ENCODE results near the gene HOXB3.

HOXB3 gene

DNA sequence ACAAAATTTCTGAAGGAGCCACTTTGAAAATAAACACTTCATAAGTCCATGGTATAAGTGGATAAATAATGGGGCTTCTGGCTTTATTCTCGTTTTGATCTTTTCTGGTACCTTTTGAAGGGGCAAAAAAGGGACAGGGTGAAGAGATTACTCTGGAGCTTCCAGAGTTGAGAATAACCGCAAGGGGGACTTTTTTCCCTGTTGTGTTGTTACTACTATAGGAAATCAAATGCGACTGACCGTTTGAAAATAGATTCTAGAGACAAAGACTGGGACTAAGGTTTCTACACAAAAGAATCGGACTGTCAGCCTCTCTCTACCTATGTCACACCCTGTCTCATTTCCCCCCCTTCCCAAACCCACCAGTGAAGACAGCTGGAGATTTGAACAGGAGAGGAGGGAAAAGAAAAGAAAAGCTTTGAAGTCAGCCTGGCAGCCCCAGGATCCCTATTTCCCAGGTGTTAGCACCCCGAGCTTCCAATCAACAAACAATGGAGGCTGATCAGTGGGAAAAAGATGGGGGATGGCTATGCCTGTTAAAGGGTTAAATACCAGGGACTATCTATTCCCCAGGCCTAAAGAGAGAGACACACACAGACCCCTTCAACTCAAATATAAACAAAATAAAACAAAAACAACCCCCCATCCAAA is 20.2 kb downstream of the HOXB3 start:
- no peak for DNase-seq (ENCODE audit: low read depth)

DNA sequence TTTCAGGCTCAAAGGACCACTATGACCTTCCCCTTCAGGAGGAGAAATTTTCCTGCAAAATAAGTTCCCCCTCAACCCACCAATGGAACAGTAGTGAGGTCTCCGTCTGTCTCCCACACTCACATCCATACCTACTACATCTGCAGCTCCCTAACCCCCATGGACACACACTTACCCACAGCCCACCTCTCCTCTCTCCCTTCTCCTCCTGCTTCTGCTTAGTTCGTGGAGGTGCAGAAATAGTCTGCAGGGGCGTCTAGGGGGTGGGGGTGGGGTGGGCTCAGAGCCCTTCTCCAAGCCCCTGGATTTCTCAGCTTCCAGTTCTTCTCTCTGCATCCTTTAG is 20.8 kb downstream of the HOXB3 start:
- no peak for DNase-seq (ENCODE audit: low read depth)

DNA sequence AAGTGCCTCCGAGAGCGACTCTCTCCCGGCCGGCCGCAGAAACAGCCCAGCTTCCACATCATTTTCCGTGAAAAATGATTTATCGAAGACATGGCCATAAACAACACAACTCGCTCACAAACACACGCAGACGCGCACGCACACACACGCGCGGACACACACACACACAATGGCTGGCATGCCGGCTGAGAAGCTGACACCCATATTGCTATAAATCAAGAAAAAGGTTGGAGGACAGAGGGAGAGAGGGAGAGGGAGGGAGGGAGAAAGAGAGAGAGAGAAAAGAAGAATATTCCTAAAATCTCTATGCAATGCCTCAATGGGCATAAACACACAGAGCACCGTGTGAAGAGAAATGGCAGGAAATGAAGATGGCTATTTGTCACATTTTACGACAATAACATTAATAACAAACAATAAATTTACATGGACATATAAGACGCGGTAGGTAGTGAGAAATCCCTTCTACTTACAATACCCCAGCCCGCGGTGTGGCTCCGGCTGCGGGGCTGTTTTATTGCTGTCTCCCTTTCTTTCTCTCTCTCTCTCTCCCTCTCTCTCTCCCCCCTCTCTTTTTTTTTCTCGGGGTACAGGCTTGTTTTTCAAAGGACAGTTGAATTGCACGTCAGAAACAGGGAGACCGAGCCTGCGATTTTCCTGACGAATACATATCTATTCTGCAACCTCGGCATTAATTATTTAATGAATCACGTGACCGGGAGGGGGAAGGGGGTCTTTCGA is 21.4 kb downstream of the HOXB3 start:
- no peak for DNase-seq (ENCODE audit: low read depth)

DNA sequence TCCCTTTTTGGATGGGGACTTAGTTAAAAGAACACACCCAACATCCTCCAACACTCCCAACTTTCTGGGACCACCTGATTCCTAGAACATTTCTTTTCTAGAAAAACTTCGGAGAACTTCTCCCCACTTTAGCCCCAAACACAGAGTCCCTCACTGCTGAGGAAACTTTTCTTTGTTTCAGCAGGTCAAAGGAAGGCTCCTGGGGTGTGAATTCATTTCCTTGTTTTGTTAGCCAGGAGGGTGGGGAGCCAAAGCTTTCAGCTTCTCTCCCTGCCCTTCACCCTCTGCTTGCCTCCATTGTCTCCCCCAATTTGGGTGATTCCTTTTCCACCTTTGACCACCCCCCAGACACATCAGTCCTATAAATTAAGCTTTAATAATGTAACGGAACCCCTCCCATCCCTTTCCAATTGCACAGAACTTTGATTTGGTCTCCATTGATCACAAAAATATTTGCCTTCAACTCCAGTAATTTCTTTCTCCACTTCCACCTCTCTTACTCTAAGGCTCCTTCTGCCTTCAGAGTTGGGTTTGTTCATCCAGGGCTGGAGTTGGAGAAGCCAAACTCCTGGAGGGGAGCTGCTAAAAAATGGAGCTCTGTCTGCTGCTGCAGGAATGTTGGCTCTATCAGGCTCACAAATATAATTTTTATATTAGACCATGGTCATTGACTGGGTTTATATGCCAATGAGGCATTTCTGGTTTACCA is 22.2 kb downstream of the HOXB3 start:
- DNase-seq (ENCODE audit: low read depth) = no peak

DNA sequence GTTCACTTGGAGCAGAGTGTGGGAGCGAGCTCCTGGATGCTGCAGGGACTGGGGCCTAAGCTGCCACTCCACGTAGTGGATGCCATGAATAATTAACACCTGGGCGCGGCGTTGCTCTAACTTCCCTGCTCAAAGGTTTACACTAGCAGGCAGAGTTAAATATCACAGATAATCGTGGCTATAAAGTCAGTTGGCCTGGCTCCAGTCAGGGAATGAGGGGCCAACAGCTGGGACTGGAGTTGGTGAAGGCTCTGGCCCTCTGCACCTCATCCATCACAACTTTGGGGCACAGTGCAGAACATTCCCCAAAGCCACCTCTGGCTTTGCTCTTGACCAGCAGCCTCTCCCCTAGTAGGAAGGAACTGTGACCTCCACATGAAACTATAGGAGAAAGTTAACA is 22.8 kb downstream of the HOXB3 start:
- no peak for DNase-seq (ENCODE audit: low read depth)

DNA sequence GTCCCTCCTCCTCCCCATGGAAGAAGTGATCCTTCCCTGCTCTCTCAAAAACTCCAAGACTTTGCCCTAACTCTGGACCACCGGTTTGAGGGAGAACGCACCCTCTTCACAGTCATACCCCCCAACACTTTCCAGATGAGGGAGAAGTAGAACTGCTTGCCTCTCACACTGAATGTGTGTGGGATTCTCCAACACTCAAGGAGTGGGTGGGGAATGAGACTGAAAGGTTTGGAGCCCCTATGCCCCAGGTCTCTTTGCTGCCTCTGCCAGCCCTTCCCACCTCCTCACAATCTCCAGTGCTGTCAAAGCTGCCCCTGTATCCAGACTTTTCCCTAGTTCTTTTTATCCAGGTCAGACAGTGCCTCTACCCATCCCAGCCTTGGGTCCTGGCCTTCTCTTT is 23.3 kb downstream of the HOXB3 start:
- no peak for DNase-seq (ENCODE audit: low read depth)

DNA sequence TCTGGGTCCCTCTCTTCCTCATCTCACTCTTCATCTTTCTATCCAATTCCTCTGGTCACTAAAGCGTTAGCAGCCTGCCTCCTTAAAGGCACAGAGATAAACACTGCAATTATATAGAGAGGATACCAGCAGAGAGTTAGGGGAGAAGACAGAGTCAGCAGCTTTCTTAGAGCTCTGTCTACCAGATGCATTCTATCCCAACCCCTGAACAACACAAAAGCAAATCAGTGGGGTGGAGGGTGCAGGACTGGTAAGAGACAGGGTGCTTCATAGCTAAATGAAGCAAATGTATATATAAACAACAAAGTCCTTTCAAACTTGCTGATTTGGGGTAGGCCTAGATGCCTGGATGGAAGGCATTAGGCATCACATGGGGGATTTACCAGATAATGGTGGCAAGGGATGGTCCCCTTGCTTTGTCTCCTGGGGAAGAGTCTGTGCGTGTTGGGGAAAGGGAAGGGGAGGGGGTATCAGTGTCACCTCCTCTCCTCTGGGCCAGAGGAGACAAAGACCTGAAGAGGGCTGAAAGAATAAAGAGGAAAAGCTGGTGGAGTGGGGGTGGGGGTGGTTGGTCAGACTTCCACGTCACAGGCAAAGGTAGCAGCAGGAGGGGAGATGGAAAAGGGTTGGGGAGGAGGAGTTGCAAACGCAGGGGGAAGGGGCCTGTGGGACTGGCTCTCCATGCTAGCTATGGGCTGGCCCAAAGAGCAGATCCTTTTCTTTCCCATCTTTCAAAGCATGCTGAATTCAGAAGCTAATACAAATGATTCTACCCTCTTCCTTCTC is 23.9 kb downstream of the HOXB3 start:
- no peak for DNase-seq (ENCODE audit: low read depth)

DNA sequence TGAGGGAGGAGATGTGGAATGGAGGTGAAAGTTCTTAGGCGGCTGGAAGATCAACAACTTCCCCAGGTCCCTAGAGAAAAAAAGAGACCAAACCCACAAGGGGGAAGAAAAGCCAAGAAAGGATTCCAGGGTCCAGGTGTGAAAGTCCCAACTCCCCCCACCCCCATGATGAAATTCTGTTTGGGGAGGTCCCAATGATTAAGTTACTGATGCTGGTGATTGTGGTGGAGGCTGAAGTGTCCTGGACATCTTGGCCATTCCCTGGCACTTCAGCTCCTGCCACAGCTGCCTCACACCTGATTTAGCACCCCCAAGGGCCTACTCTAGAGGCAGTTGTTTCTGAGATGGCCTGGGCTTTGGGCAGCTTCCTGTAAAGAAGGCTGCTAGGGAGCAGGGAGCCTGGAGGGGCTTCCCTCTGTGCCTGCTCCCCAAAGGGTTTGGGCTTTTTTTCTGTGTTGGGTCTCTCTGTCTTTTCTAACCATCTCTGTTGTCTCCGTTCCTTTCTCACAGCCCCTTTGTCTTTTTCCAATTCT is 25.0 kb downstream of the HOXB3 start:
- DNase-seq (ENCODE audit: low read depth) = no peak

DNA sequence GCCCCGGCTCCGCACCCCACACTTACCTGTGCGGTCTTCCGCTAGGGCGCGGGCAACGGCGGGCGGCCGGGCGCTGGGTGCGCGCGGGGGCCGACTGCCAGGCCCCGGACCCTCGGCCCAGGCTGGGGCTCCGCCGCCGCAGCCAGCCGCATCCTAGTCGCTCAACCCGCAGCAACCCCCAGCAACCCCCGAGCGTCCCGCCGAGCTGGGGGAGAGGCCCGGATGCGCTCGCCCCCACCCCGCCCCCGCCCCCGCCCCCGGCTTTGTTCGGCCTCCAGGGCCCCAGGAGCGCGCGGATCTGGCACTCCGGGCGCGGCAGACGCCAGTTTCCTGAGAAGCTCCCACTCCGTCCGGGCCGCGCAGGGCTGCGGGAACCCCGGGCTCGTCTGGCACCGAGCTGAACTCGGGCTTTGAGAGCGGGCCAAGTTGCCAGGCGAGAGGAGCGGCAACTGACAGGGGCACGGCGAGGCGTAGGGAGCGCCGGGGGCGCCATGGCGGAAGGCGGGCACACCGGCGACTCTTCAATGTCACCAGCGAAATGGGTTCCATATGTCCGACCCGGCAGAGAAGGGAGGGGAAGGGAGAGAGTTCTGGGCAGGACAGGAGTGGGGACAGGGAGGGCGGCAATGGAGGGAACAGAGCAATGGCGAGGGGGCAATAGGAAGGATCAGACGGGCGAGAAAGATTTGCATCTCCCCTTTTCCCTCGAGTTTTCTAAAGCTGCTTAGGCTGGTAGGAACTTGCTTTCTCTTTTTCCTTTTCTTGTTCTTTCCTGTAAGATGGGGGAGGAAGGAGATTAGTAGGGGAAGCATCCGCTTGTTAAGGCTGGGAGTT is 25.6 kb downstream of the HOXB3 start:
- no peak for DNase-seq (ENCODE audit: low read depth)

DNA sequence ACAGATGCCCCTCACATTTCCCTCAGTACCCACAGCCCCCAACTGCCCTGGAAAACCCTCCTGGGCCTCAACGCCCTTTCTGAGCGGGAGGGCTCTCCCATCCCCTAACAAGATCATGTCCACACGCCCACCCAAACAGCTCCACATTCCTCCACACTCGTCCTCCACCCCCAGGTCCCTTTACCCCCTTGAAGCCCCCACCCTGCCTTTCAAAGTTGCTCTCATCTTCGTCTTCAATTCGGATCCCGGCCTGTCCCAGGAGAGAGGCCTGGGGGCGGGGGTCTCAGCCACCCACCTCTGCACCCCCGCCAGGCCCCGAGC is 26.2 kb downstream of the HOXB3 start:
- DNase-seq (ENCODE audit: low read depth) = no peak

DNA sequence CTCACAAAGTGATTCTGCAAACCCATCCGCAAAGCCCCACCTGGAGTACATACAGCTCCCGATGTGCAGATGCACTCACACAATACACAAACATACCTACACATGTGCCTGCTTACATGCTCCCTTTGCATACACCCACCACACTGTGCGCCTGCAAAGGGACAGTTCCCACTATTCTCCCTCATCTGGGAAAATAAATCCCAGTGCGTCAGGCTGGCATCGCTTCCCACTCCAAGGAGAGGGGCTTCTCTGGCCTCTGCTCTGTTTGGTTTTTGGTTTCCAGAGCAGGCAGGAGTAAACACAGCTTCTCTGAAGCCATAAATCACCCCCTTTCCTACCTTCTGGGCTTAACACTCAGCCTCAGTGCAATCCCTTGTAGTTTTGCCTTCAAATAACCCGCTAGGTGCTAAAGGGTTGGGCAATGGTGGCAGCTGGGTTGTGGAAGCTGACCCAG is 26.6 kb downstream of the HOXB3 start:
- no peak for DNase-seq (ENCODE audit: low read depth)

DNA sequence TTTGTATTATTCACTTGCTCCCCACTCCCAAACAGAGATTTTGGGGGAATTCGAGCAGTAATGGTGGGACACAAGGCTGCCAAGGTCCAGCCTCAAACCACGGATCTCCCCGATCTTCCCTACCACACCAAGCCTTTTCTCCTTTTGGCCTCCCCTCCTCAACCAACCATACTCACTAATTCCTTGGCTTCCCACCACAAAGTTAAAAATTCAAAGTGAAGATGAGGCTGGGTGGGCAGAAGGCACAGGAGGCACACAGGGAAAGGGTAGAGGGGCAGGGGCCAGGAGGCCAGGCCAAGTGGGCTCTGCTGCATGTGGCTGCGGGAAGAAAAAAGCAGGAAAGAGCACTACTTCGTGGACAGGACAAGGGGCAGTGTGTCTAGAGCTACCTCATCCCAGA is 27.1 kb downstream of the HOXB3 start:
- DNase-seq (ENCODE audit: low read depth) = no peak

DNA sequence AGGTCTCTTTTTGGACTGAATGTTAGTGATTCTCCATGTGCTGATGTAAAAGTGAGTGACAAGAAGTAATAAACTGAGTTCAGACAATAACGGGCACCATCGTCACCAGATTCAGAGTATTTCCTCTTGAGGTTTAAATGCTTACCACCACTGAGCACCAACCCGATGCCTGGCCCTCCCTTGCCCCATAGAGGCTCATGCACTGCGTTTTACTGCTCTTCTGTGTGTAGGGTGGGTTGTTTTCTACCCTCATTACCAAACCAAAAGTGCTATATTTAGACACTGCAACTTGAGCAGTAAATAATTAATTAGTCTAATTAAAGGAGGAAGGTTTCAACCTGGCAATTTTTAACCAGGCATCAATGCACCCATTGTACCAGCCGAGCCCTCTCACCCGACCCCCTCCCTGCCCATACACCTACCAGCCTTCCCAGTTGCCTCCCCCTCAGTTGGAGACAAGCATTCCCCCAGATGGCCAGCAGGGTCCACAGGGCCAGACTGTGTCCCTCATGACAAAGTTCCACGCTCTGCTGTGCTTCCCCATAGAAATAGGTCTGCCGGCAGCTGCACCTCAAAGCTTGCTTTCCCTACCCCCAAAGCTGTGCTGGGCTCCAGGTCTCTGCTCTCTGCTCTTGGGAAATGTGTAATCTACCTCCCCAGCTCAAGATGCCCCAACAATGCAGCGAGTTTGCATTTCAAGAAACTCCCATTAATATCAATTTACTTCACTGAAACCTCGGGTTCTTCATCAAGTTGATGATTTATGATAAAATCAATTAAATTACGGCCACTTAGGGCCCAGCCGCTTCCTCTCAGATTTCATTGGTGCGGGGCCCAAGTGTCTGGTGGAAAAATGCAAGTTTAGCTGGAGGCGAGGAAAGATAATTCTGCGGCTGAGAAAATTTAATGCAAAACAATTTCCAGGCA is 27.9 kb downstream of the HOXB3 start:
- DNase-seq (ENCODE audit: low read depth) = no peak

DNA sequence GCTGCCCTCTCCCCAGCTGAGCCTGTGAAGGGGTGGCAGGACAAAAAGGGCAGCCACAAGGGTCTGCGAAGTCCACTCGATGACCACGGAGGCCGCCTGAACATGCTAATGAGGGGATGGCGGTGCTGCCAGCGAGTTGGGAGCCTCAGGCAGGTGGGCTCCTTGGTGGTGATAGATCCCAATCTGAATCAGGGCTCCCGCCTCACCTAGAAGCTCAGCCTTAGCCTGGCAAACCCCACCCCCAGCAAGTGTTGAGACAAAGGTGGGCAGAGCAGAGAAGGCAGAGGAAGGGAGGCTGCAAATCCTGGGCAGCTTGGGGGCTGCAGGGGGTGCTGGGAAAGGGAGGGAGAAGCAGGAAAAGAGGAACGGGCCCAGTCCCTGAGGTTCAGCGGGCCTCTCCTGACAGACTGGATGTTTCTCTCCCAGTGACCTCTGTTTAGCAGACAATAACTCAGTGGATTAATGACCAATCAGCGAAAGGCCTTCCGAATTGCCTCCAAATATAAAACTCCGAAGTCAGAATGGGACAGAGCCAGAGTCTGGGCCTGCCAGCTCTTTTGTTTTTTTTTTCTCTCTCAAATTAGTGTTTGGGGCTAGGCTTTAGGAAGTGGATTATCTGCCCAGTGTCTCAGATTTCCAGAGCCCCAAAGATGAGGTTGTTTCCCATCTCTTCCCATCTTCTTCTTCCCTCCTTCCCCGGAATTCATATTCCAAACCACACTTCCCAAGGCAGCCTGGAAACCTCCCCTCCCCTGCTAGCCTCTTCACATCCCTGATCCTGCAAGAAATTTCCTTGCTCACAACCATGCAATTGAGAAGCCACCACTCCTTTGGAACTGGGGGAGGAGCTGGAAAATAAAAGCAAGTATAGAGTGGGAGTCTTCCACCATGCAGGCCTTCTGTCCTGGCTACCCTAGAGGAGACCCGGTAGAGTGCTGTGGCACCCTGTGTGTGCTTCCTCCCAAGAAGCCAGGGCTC is 29.9 kb downstream of the HOXB3 start:
- DNase-seq (ENCODE audit: low read depth) = no peak

DNA sequence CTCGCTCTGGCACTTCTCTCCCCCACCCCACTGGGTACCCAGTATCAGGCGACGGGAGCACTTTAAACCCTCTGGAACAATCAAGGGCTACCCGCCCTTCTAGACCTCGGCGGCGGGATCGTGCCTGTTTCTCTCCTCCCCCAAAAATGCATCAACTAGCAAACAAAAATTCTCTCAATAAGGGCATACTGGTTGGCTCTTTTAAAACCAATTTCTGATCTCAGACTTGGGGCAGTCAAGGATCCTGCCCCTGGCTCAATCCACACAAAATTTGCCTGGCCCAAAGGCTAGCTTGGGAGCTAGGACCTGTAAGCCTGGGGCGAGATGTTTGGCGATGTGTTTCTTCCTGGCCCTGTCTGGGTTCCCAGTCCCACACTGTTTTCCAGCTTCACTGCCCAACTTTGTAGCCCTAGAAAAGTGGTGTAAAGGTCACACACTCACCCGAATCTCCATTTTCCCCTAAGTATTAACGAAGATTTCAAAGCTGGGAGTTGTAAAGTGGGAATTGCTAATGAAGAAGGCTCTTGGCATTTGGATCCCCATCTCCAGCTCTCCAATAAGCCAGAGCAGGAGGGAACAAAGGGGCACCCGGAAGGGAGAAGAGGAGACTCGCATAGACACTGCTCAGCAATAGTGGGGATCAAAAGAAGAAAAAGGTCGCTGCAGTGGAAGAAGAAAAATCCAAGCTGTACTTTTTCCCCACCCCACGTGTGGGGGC is 30.8 kb downstream of the HOXB3 start:
- no peak for DNase-seq (ENCODE audit: low read depth)

DNA sequence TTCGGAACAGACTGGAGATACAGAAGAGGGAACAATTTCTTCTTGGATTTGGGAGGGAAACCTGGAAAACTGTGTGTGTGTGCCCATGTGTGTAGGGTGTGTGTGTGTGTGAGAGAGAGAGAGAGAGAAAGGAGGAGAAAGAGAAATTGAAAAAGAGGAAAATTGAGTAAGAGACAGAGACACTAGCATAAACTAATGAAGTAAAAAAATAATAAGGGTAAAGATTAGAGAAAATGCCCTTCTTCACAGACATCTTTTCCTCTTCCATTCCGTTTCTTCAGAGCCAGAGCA is 31.3 kb downstream of the HOXB3 start:
- no peak for DNase-seq (ENCODE audit: low read depth)

DNA sequence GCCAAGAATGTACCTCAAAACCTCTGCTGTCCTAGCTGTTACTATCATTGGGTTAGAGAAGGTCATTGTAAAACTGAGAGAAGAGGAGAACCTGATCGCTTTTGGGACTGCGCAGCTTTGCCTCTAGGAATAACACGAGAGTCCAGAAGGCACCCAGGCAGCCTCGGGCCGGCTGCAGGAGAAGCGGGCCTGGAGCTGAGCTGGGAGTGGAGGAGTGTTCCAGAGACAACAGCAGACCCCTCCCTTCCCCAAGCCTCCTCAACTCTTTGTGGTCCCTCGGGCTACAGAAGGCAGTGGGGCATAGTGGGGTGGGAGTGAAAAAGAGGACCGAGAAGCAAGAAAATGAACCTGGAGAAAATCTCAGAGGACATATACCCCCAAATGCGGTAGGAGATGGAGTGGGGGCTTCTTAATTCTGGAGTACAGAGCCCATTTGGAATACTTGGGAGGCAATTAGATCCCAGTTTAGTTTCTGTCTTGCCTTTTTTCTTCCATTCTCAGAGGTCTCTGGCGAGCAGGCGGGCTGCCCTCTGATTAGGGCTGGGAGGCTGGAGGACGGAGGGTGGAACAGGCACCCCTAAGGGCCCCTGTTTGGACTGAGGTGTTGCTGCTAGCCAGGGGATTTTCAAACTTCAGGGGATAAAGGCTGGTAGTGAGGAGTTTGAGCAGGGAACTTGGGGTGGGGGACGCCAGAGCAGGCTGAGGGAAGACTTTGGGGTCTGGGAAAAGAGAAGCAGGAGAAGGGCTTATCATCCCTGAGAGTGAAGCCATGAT is 31.8 kb downstream of the HOXB3 start:
- DNase-seq (ENCODE audit: low read depth) = no peak

Measured in activated T-cell treated with anti-CD3 and anti-CD28 coated beads for 1 hour (primary cell).